HEK293 (cell line): ENCODE measurements around the gene HSPB6.
A peak's percentile ranks its signal among the peaks of the same experiment; 100 is the strongest.

ENCODE experiments used
- CTCF ChIA-PET: fragments of 350-600 bp; formaldehyde crosslinking; extraction: SDS; loops from one replicate; lab custom pipeline; 2021; ENCODE audit warnings: antibody characterized with exemption; lab: Yijun Ruan, JAX
- POLR2A ChIA-PET: fragments of 300-600 bp; formaldehyde crosslinking; extraction: SDS; loops from one replicate; lab custom pipeline; 2020; ENCODE audit warnings: antibody characterized with exemption, inconsistent platforms; lab: Yijun Ruan, JAX
- H3K27ac ChIP-seq: fragments of 200-500 bp; sonication (Bioruptor generic); 2 replicates; pipeline ENCODE4 v1.5.1; 2014; ENCODE audit warnings: low read depth, low read length, control low read depth, inconsistent platforms; ENCODE audit errors: extremely low read depth
- H3K36me3 ChIP-seq, 2 experiments: fragments of 200-500 bp in 1 of 2; sonication (Bioruptor generic) in 1 of 2; 1 replicate in 1 of 2; 2 replicates in 1 of 2; pipeline ENCODE4 v1.5.1; 2014 to 2017; ENCODE audit warnings: inconsistent platforms in 2 of 2, low read length in 2 of 2; ENCODE audit not compliant: control insufficient read depth in 2 of 2, insufficient read depth in 1 of 2
- H3K4me1 ChIP-seq: fragments of 200-500 bp; sonication (Bioruptor generic); 2 replicates; pipeline ENCODE4 v1.5.1; 2014; ENCODE audit warnings: mild to moderate bottlenecking, low read length, inconsistent platforms; ENCODE audit not compliant: control insufficient read depth, insufficient read depth
- H3K4me3 ChIP-seq: 2 replicates; pipeline ENCODE4 v1.5.1; 2011; ENCODE audit warnings: low read depth, mild to moderate bottlenecking, control low read depth, low read length, moderate library complexity
- H3K9me3 ChIP-seq: fragments of 200-500 bp; sonication (Bioruptor generic); 2 replicates; pipeline ENCODE4 v1.5.1; 2014; ENCODE audit warnings: low read depth, low read length, inconsistent platforms; ENCODE audit not compliant: control insufficient read depth, insufficient read depth
- GFI1B ChIP-seq: fragments of 450-650 bp; formaldehyde crosslinking; IDR thresholded peaks from 2 replicates; pipeline ENCODE4 v1.5.1; 2016; ENCODE audit warnings: missing biosample characterization, missing genetic modification characterization
- MZF1 ChIP-seq: fragments of 450-650 bp; formaldehyde crosslinking; IDR thresholded peaks from 2 replicates; pipeline ENCODE4 v1.5.1; 2017; ENCODE audit warnings: missing biosample characterization, missing genetic modification characterization, borderline replicate concordance
- PRDM1 ChIP-seq: fragments of 450-650 bp; formaldehyde crosslinking; IDR thresholded peaks from 2 replicates; pipeline ENCODE4; 2016; ENCODE audit warnings: missing biosample characterization, missing genetic modification characterization
- SP2 ChIP-seq: fragments of 450-650 bp; formaldehyde crosslinking; IDR thresholded peaks from 2 replicates; pipeline ENCODE4 v1.5.1; 2016; ENCODE audit warnings: missing biosample characterization, missing genetic modification characterization
- TCF7L2 ChIP-seq: IDR thresholded peaks from 2 replicates; pipeline ENCODE4 v1.6.1; 2011; ENCODE audit warnings: low read depth, mild to moderate bottlenecking, inconsistent platforms, low read length, moderate library complexity, borderline replicate concordance
- WT1 ChIP-seq: fragments of 450-650 bp; formaldehyde crosslinking; IDR thresholded peaks from 2 replicates; pipeline ENCODE4 v1.5.1; 2016; ENCODE audit warnings: missing biosample characterization, missing genetic modification characterization
- ZFP69B ChIP-seq: fragments of 450-650 bp; formaldehyde crosslinking; IDR thresholded peaks from 2 replicates; pipeline ENCODE4 v1.5.1; 2016; ENCODE audit warnings: missing biosample characterization, missing genetic modification characterization
- ZIC2 ChIP-seq: fragments of 450-650 bp; formaldehyde crosslinking; IDR thresholded peaks from 2 replicates; pipeline ENCODE4 v1.5.1; 2016; ENCODE audit warnings: missing biosample characterization, missing genetic modification characterization
- ZNF174 ChIP-seq: fragments of 450-650 bp; formaldehyde crosslinking; IDR thresholded peaks from 2 replicates; pipeline ENCODE4 v1.5.0; 2017; ENCODE audit warnings: missing biosample characterization, mild to moderate bottlenecking, missing genetic modification characterization
- ZNF221 ChIP-seq: fragments of 450-650 bp; formaldehyde crosslinking; IDR thresholded peaks from 2 replicates; pipeline ENCODE4 v1.5.1; 2017; ENCODE audit warnings: missing biosample characterization, missing genetic modification characterization, borderline replicate concordance
- ZNF223 ChIP-seq: fragments of 450-650 bp; formaldehyde crosslinking; IDR thresholded peaks from 2 replicates; pipeline ENCODE4 v1.5.1; 2016; ENCODE audit warnings: missing biosample characterization, missing genetic modification characterization
- ZNF335 ChIP-seq: fragments of 450-650 bp; formaldehyde crosslinking; conservative IDR thresholded peaks from 2 replicates; pipeline ENCODE4 v1.5.1; 2016; ENCODE audit warnings: missing biosample characterization, missing genetic modification characterization
- ZNF513 ChIP-seq: fragments of 450-650 bp; IDR thresholded peaks from 2 replicates; pipeline ENCODE4 v1.5.1; 2018; ENCODE audit warnings: missing biosample characterization, missing genetic modification characterization
- ZNF629 ChIP-seq: fragments of 450-650 bp; formaldehyde crosslinking; IDR thresholded peaks from 2 replicates; pipeline ENCODE4 v1.5.1; 2017; ENCODE audit warnings: missing biosample characterization, missing genetic modification characterization
- ZNF791 ChIP-seq: fragments of 450-650 bp; formaldehyde crosslinking; IDR thresholded peaks from 2 replicates; pipeline ENCODE4 v1.5.1; 2016; ENCODE audit warnings: missing biosample characterization, missing genetic modification characterization
- TF ChIP-seq, protein P1 (sequence below): sonication (generic); formaldehyde crosslinking; IDR thresholded peaks from 2 replicates; pipeline ENCODE4 v1.8.1; 2022; ENCODE audit warnings: mild to moderate bottlenecking, moderate library complexity, missing genetic modification reagents
- TF ChIP-seq, protein P2 (sequence below): fragments of 450-650 bp; formaldehyde crosslinking; IDR thresholded peaks from 2 replicates; pipeline ENCODE4 v1.5.1; 2016; ENCODE audit warnings: missing biosample characterization, missing genetic modification characterization
- TF ChIP-seq, protein P3 (sequence below): fragments of 450-650 bp; formaldehyde crosslinking; IDR thresholded peaks from 2 replicates; pipeline ENCODE4 v1.5.1; 2017; ENCODE audit warnings: missing biosample characterization, missing genetic modification characterization
- TF ChIP-seq, protein P4 (sequence below): fragments of 450-650 bp; formaldehyde crosslinking; IDR thresholded peaks from 2 replicates; pipeline ENCODE4 v1.5.1; 2017; ENCODE audit warnings: missing biosample characterization, missing genetic modification characterization

HSPB6 gene

DNA sequence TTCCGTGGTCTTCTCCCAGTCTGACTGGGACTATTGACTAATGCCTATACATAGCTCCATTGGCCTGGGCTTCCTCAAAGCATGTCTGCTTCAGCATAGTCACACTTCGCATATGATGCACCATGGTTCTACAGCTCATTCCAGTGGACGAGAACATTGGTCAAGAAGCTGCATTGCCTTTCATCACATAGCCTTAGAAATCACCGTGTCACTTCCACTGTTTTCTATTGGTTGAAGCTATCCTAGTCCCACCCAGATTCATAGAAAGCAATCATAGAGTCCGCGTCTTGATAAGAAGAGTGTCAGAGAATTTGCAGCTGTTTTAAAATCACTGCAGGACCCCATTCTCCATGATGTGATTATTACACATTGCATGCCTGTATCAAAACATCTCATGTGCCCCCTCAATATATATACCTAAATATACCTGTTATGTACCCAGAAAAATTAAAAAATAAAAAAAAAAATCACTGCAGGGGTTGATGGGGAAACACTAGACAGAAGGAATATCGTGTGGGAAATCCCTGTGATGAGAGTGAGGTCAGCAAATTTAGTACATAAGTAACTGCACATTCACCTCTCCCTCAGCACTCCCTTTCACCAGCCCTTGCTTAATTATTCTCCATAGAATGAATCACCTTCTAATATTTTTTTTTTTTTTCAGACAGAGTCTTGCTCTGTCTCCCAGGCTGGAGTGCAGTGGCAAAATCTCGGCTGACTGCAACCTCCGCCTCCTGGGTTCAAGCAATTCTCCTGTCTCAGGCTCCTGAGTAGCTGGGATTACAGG is 16.4 kb upstream of the HSPB6 start:
- Histone ChIP-seq H3K9me3 (no peaks in the 10 kb centered on the region), H3K36me3 (peaks cover 16 to 30% of the 10 kb centered on the region in 2 experiments), H3K27ac (no peak overlapping the region), H3K4me3 (no peak overlapping the region), H3K4me1 (peaks cover 24% of the 10 kb centered on the region)
- CTCF ChIA-PET: interaction anchor here (0.5 to 1.8 kb wide), 7 partner anchors 21 to 220 kb away, joined by 3 to 5 read pairs (median 3); no protein-coding TSS in a partner anchor
- TF ChIP-seq ZNF629 (peak; percentile 32), ZNF174 (no peak), TCF7L2 (no peak), ZIC2 (no peak), ZNF223 (tag by site-specific recombination) (no peak), GFI1B (tag by site-specific recombination) (peak; percentile 64), SP2 (tag by site-specific recombination) (peak; percentile 31; the same call in 1 of the 2 replicates), ZNF791 (no peak), MZF1 (no peak), ZNF513 (tag by site-specific recombination) (no peak), ZFP69B (tag by site-specific recombination) (no peak), WT1 (peak; percentile 41), PRDM1 (tag by site-specific recombination) (peak; percentile 83; the same call in 1 of the 2 replicates), ZNF221 (tag by site-specific recombination) (no peak), ZNF335 (peak; percentile 33)
- TF ChIP-seq, protein P1, sequence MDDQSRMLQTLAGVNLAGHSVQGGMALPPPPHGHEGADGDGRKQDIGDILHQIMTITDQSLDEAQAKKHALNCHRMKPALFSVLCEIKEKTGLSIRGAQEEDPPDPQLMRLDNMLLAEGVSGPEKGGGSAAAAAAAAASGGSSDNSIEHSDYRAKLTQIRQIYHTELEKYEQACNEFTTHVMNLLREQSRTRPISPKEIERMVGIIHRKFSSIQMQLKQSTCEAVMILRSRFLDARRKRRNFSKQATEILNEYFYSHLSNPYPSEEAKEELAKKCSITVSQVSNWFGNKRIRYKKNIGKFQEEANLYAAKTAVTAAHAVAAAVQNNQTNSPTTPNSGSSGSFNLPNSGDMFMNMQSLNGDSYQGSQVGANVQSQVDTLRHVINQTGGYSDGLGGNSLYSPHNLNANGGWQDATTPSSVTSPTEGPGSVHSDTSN (CRISPR knock-in tag): no peak
- TF ChIP-seq, protein P2, sequence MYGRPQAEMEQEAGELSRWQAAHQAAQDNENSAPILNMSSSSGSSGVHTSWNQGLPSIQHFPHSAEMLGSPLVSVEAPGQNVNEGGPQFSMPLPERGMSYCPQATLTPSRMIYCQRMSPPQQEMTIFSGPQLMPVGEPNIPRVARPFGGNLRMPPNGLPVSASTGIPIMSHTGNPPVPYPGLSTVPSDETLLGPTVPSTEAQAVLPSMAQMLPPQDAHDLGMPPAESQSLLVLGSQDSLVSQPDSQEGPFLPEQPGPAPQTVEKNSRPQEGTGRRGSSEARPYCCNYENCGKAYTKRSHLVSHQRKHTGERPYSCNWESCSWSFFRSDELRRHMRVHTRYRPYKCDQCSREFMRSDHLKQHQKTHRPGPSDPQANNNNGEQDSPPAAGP (tag by site-specific recombination): peak; percentile 50; the same call in 1 of the 2 replicates
- TF ChIP-seq, protein P3, sequence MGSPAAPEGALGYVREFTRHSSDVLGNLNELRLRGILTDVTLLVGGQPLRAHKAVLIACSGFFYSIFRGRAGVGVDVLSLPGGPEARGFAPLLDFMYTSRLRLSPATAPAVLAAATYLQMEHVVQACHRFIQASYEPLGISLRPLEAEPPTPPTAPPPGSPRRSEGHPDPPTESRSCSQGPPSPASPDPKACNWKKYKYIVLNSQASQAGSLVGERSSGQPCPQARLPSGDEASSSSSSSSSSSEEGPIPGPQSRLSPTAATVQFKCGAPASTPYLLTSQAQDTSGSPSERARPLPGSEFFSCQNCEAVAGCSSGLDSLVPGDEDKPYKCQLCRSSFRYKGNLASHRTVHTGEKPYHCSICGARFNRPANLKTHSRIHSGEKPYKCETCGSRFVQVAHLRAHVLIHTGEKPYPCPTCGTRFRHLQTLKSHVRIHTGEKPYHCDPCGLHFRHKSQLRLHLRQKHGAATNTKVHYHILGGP (tag by site-specific recombination): peak; percentile 99
- TF ChIP-seq, protein P4, sequence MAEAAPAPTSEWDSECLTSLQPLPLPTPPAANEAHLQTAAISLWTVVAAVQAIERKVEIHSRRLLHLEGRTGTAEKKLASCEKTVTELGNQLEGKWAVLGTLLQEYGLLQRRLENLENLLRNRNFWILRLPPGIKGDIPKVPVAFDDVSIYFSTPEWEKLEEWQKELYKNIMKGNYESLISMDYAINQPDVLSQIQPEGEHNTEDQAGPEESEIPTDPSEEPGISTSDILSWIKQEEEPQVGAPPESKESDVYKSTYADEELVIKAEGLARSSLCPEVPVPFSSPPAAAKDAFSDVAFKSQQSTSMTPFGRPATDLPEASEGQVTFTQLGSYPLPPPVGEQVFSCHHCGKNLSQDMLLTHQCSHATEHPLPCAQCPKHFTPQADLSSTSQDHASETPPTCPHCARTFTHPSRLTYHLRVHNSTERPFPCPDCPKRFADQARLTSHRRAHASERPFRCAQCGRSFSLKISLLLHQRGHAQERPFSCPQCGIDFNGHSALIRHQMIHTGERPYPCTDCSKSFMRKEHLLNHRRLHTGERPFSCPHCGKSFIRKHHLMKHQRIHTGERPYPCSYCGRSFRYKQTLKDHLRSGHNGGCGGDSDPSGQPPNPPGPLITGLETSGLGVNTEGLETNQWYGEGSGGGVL (tag by site-specific recombination): no peak
- POLR2A ChIA-PET: interaction anchor here (0.6 to 3.8 kb wide), 16 partner anchors 9 to 241 kb away, joined by 3 to 39 read pairs (median 5); partner anchors contain the start of genes ALKBH6, HSPB6, IGFLR1 and LIN37
